ENCODE measurements around the gene FAM174B.

- TF ChIP-seq POLR2A (IDR thresholded peaks at IDR 0.05) (no peak), CTCF (IDR thresholded peaks at IDR 0.05) (no peak)
Measured at GRCh38 chr15:92579486-92579885, 76.1 kb downstream of the FAM174B start.
